22Rv1 (cell line): ENCODE results near the gene CASKIN2.

Source experiments
- CTCF ChIP-seq: fragments of 450-650 bp; IDR thresholded peaks from 2 replicates; pipeline ENCODE4 v1.5.1; 2017; ENCODE audit warnings: mild to moderate bottlenecking
- ZFX ChIP-seq: fragments of 450-650 bp; IDR thresholded peaks from 2 replicates; pipeline ENCODE4 v1.6.1; 2017; ENCODE audit warnings: antibody characterized with exemption, borderline replicate concordance

- TF ChIP-seq CTCF, result no peak
- TF ChIP-seq ZFX, result no peak
Observed at GRCh38 chr17:75491680-75492079, 23.7 kb downstream of the CASKIN2 start.
